H7 (cell line): ENCODE measurements around the gene FERD3L. TPM values are rescaled to one million over a fixed set of nuclear protein-coding genes. Genes with fewer than 3 reads are reported as not detected.

Experiments
- DNase-seq: peaks from one replicate; pipeline ENCODE4 v3.0.0; 2012
- H3K27me3 ChIP-seq: 2 replicates; pipeline ENCODE4 v1.6.0; 2011; ENCODE audit warnings: mild to moderate bottlenecking, low read length; ENCODE audit not compliant: control insufficient read depth, insufficient read depth
- H3K36me3 ChIP-seq: replicated peaks from 2 replicates; pipeline ENCODE4 v1.5.1; 2011; ENCODE audit warnings: low read length; ENCODE audit not compliant: control insufficient read depth, insufficient read depth
- H3K4me3 ChIP-seq: 2 replicates; pipeline ENCODE4 v1.5.1; 2011; ENCODE audit warnings: low read depth, mild to moderate bottlenecking, control low read depth, low read length, moderate library complexity; ENCODE audit not compliant: insufficient read depth
- total RNA-seq: library from RNA; depleted of rRNA; stranded (reverse); fragments of >200 nt; shearing (Covaris generic); gene quantifications from 2 replicates; pipeline ENCODE4 v1.2.3, GENCODE V29; 2014

Gene FERD3L
- total RNA-seq, 1 experiment from 2014 or later, result not detected

DNA sequence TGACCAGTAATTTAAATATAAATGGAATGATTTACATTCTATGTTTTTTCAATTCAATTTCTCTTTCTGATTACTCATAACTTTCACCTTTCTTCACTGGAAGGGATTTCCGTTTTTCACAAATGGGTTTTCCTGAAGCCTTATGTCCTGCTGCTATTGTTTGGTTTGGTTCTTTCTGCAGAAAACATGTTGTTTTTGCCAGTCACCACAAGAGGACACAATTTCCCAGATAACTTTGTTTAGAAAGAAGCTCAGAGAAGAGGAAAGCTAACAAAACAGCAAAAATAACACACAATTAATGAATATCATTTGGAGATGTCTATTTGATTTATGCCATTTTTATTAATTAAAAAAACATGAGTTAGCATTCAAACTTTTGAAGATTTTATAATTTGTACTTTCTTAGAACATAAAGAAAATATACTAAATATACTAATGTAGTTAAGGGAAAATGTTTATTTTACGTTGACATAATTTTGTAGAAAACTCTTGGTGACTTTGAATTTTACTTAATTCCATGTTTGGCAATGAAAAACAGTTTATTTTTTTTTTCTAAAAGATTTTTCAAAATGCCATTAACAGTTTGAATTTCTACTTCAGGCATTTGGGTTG is 23.1 kb downstream of the FERD3L start:
- Histone ChIP-seq H3K4me3 (no peak overlapping the region), H3K27me3 (peaks cover 49% of the 10 kb centered on the region), H3K36me3 (no peaks in the 10 kb centered on the region)
- DNase-seq, result peak; percentile 47

DNA sequence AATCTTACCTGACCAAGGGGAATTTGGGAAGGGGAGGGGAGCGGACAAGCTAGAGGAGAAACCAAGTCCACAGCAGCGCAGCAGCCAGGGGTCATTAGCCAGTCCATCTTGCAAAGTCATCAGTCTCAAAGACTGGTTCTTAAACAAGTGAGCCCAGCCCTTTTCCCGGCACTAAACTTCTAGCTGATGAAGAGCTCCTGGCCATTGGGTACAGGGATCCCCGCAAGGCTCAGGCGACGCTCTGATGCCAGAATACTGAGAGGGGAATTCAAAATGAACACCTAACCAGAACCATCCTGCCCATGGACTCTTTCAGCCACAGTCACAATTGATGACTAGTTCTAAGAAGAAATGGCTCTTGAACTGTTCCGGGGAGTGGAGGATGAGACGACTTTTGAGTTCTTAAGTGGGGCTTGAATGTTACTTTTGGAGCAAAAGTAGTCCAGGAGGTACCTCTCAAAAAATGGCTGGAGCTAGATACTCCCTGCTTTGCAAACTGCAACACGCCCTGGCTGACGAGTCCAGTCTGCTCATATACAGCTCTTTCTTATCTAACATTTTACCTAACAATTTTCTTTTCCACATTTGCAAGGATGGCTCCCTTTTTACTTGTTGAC is 25.2 kb downstream of the FERD3L start:
- no peak for DNase-seq
- H3K4me3 ChIP-seq, result no peak overlapping the region
- H3K27me3 ChIP-seq, result peaks cover 69% of the 10 kb centered on the region
- H3K36me3 ChIP-seq, result no peaks in the 10 kb centered on the region

DNA sequence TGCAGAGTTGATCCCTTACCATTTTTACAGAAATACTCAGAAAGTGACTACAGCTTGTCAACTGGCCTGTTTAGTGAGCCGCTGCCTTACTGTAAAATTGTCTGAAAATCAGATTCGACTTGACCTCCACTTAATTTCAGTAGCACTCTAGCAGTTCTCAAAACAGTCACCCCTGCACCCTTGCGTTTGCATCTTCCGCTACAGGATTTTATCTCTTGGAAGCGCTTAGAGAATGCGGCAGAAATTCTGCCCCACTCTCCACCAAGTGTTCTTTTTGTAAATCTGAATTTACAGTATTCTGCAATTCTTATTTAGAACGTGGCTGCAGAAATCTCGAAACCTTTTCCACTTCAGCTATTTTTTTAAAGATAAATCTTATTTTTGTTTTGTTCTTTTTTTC is 25.8 kb downstream of the FERD3L start:
- DNase-seq, result no peak
- H3K27me3 ChIP-seq, result peaks cover 75% of the 10 kb centered on the region
- H3K36me3 ChIP-seq, result no peaks in the 10 kb centered on the region
- peak overlapping the region; percentile 3; the same call in 1 of the 2 replicates for H3K4me3 ChIP-seq

- DNase-seq, result peak; percentile 70
- peak overlapping the region; percentile 56; the same call in 1 of the 2 replicates for H3K4me3 ChIP-seq
- H3K36me3 ChIP-seq, result no peaks in the 10 kb centered on the region
- peaks cover 80% of the 10 kb centered on the region for H3K27me3 ChIP-seq
These were observed 26.4 kb downstream of the FERD3L start for GRCh38 chr7:19118636-19119371.

DNA sequence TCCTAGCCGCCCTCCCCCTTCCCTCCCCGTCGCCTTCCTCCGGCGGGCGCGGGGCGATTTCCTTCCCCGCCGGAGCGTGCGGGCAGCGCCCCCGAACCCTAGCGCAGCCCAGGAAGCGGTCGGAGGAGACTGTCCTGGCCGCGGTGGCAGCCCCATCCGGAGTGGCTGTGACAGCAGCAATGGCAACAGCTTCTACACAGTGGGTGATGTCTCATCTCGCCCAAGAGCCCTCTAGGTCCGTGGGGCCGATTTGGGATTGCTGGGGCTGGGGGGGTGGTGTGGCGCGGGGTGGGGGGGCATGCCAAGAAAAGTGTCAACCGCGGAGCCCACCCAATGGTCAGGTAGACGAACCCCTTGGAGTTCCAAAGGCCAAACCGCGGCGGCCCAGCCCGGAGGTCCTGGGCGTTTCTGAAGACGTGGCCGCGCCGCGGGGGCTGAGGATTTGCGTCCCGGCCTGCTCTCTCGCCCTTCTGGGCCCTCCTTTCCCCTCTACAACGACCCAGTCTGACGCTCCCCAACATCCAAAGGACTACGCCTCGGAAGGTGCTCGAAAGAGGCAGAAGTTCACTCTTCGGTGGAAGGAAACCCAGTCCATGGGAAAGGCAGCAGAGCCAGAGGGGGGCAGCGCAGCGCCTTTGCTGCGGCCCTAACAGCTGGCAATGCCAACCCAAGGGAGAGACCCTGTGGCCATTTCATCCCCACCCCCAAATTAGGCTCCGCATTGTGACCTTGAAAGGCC is 27.2 kb downstream of the FERD3L start:
- DNase-seq, result peak; percentile 69
- Histone ChIP-seq H3K4me3 (peak overlapping the region; percentile 56), H3K27me3 (peaks cover 88% of the 10 kb centered on the region), H3K36me3 (no peaks in the 10 kb centered on the region)

- Histone ChIP-seq H3K4me3 (peak within 1 kb of the TSS; percentile 56), H3K27me3 (peaks cover 96% of the 10 kb centered on the region), H3K36me3 (no peaks in the 10 kb centered on the region)
- peak; percentile 86 for DNase-seq
These were observed 27.9 kb downstream of the FERD3L start, which contains the start of gene TWIST1 for GRCh38 chr7:19117091-19117869. TSS of gene TWIST1 (minus strand) at chr7:19117636. CDS start at chr7:19117321, 315 bp downstream.

DNA sequence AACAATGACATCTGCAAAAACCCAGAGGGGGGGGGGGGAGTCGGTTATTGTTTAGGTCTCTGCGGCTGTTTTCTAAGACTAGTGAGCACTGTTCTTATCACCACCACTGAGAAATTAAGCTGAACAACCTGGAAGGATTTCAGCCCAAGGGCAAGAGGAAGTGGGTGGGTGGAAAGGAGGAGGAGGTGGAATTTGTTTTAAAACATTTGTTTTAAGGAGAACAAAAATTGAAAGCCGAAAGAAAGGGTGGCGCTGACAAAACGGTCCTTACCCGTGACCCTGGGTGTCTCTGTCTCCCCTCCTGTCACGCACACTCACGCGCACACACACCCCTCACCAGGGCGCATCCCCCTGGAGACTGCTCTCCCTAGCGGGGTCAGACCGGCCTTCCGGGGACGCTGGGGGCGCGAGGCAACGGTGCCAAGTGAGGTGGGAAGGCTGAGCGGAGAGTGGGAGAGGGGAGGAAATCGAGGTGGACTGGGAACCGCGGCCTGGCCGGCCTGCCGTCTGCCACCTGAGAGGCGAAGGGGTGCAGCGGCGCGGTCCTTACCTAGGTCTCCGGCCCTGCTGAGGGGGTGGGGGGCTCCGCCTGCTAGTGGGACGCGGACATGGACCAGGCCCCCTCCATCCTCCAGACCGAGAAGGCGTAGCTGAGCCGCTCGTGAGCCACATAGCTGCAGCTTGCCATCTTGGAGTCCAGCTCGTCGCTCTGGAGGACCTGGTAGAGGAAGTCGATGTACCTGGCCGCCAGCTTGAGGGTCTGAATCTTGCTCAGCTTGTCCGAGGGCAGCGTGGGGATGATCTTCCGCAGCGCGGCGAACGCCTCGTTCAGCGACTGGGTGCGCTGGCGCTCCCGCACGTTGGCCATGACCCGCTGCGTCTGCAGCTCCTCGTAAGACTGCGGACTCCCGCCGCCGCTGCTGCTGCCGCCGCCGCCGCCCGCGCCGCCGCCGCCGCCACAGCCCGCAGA is 28.8 kb downstream of the FERD3L start:
- peak overlapping the region; percentile 56 for H3K4me3 ChIP-seq
- H3K27me3 ChIP-seq, result peaks cover 98% of the 10 kb centered on the region
- no peaks in the 10 kb centered on the region for H3K36me3 ChIP-seq
- peak; percentile 78 for DNase-seq

DNA sequence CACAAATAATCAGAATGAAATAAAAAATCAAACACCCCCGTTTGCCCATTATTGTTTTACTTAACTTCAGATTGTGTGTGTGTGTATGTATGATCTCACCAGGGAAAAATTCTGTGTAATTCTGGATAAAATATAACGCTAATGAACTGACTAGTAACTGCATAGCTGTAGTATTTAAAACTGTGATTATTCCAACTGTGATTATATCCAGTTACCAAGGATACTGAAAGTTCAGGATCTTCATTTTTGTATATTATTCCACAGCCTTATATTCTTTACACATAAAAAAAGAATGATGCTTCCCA is 30.7 kb downstream of the FERD3L start:
- Histone ChIP-seq H3K36me3 (no peaks in the 10 kb centered on the region), H3K27me3 (peaks cover 98% of the 10 kb centered on the region), H3K4me3 (no peak overlapping the region)
- DNase-seq, result no peak

DNA sequence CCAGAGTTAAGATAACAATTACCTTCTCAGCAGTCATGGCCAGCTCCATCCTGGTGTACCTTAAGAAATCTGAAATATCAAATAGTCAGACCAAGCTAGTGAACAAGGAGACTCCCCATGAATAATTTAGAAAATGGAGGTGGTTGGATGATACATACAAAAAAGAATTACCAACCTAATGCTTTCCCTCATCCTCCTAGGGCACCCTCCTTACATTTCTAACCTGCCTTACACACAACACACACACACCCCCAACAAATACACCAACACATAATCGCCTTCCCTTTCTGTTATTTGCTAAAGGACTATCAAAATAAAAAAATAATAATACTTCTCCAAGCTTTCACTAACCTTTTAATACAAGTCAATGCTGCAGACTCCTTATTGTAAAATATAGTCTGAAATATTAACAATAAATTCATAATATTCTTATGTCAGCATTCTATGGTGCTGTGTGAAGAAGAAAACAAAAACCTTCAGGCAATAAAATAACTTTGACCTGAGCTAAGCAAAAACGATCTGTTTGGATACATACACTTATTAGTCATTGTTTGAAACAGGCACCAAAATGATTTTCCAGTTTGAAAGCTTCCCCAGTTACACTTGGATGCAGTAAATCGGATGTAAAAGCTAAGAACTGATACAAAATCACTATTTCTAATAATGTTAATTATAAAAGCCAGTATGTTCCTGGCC is 31.2 kb downstream of the FERD3L start:
- H3K36me3 ChIP-seq, result no peaks in the 10 kb centered on the region
- H3K4me3 ChIP-seq, result no peak overlapping the region
- H3K27me3 ChIP-seq, result peaks cover 98% of the 10 kb centered on the region
- no peak for DNase-seq

GRCh38 chr7:19113002-19113350 is 32.2 kb downstream of the FERD3L start:
- Histone ChIP-seq H3K36me3 (no peaks in the 10 kb centered on the region), H3K4me3 (no peak overlapping the region), H3K27me3 (peaks cover 98% of the 10 kb centered on the region)
- no peak for DNase-seq

DNA sequence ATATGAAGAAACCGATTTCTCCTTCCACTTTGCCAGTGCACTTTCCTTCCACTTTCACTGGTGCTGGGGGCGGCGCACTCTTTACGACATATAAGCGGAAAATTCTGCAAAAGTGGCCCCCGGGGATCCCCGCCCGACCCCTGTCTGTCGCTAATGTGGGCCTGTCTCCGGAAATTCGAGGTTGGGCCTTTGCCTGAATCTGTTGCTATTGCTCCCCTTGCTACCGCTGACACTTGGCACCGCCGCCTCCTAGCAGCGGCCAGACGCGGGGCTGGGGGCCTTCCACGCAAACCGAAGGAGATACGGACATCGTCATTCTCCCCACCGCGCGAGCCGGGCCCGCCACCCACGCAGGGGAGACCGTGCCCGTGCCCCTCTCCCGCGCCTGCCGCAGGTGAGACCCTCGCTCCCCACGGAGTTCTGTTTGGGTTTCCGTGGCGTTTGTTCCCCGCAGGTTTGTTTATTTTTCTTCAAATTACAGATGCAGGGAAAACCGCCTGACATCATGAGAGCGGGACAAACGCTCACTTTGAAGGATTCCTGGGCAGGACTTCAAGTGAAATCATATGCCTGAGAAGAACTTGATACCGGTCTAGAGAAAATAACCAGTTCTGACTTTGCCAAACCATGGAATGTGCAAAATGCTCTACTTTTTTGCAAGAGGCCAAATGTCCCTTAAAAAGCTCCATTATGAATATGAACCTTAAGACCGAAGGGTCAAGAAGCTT is 32.8 kb downstream of the FERD3L start:
- H3K36me3 ChIP-seq, result no peaks in the 10 kb centered on the region
- H3K27me3 ChIP-seq, result peaks cover 98% of the 10 kb centered on the region
- no peak overlapping the region for H3K4me3 ChIP-seq
- peak; percentile 62 for DNase-seq

- H3K36me3 ChIP-seq, result no peaks in the 10 kb centered on the region
- H3K4me3 ChIP-seq, result no peak overlapping the region
- peaks cover 100% of the 10 kb centered on the region for H3K27me3 ChIP-seq
- DNase-seq, result peak; percentile 36
These were observed 33.5 kb downstream of the FERD3L start for GRCh38 chr7:19111474-19112273.
